Measurements from ENCODE around the gene USP46.
A peak's percentile ranks its signal among the peaks of the same experiment; 100 is the strongest.

The USP46 gene

GRCh38 chr4:52659001-52659721 is at the start of gene USP46:
Gene USP46, minus strand, starts transcription at chr4:52659301. Its CDS starts 151 bp downstream, at chr4:52659150.
- peak; percentile 82 for DNase-seq (ENCODE audit: low spot score)

GRCh38 chr4:52704661-52705060 is 45.6 kb upstream of the USP46 start:
- DNase-seq (ENCODE audit: low spot score): no peak

- DNase-seq (ENCODE audit: low spot score): no peak
Measured at GRCh38 chr4:52704133-52704532, 45.0 kb upstream of the USP46 start.

- no peak for DNase-seq (ENCODE audit: low spot score)
Measured at GRCh38 chr4:52701207-52701606, 42.1 kb upstream of the USP46 start.

- no peak for DNase-seq (ENCODE audit: low spot score)
Measured at GRCh38 chr4:52694936-52695335, 35.8 kb upstream of the USP46 start.

GRCh38 chr4:52693492-52693891 is 34.4 kb upstream of the USP46 start:
- DNase-seq (ENCODE audit: low spot score): no peak

GRCh38 chr4:52689096-52689495 is 30.0 kb upstream of the USP46 start:
- DNase-seq (ENCODE audit: low spot score): no peak

- no peak for DNase-seq (ENCODE audit: low spot score)
Measured at GRCh38 chr4:52687696-52688095, 28.6 kb upstream of the USP46 start.

GRCh38 chr4:52685316-52685715 is 26.2 kb upstream of the USP46 start:
- no peak for DNase-seq (ENCODE audit: low spot score)

GRCh38 chr4:52684896-52685295 is 25.8 kb upstream of the USP46 start:
- no peak for DNase-seq (ENCODE audit: low spot score)

- no peak for DNase-seq (ENCODE audit: low spot score)
Measured at GRCh38 chr4:52680381-52680780, 21.3 kb upstream of the USP46 start.

GRCh38 chr4:52676536-52676935 is 17.4 kb upstream of the USP46 start:
- no peak for DNase-seq (ENCODE audit: low spot score)

- no peak for DNase-seq (ENCODE audit: low spot score)
Measured at GRCh38 chr4:52675111-52675510, 16.0 kb upstream of the USP46 start.

GRCh38 chr4:52670739-52671138 is 11.6 kb upstream of the USP46 start:
- DNase-seq (ENCODE audit: low spot score): no peak

GRCh38 chr4:52670121-52670520 is 11.0 kb upstream of the USP46 start:
- DNase-seq (ENCODE audit: low spot score): no peak

- peak; percentile 11 for DNase-seq (ENCODE audit: low spot score)
Measured at GRCh38 chr4:52665592-52665991, 6.5 kb upstream of the USP46 start.

- DNase-seq (ENCODE audit: low spot score): no peak
Measured at GRCh38 chr4:52664479-52664878, 5.4 kb upstream of the USP46 start.

GRCh38 chr4:52661966-52662690 is 3.0 kb upstream of the USP46 start:
- peak; percentile 67 for DNase-seq (ENCODE audit: low spot score)

GRCh38 chr4:52660643-52661042 is 1.5 kb upstream of the USP46 start:
- DNase-seq (ENCODE audit: low spot score): no peak

GRCh38 chr4:52659722-52660261 is 691 bp upstream of the USP46 start:
- peak; percentile 39 for DNase-seq (ENCODE audit: low spot score)

- DNase-seq (ENCODE audit: low spot score): no peak
Measured at GRCh38 chr4:52658641-52659000, 480 bp downstream of the USP46 start.

- DNase-seq (ENCODE audit: low spot score): peak; percentile 12
Measured at GRCh38 chr4:52657618-52658501, 1.2 kb downstream of the USP46 start.

- DNase-seq (ENCODE audit: low spot score): no peak
Measured at GRCh38 chr4:52657292-52657617, 1.8 kb downstream of the USP46 start.
